ENCODE measurements around the gene ABCB10.
A peak's percentile ranks its signal among the peaks of the same experiment; 100 is the strongest.
"Not testable (repeated sequence)": the region's sequence is repeated elsewhere in the genome, so short reads cannot be mapped to it uniquely, and the experiment has no call there.

ABCB10 gene

DNA sequence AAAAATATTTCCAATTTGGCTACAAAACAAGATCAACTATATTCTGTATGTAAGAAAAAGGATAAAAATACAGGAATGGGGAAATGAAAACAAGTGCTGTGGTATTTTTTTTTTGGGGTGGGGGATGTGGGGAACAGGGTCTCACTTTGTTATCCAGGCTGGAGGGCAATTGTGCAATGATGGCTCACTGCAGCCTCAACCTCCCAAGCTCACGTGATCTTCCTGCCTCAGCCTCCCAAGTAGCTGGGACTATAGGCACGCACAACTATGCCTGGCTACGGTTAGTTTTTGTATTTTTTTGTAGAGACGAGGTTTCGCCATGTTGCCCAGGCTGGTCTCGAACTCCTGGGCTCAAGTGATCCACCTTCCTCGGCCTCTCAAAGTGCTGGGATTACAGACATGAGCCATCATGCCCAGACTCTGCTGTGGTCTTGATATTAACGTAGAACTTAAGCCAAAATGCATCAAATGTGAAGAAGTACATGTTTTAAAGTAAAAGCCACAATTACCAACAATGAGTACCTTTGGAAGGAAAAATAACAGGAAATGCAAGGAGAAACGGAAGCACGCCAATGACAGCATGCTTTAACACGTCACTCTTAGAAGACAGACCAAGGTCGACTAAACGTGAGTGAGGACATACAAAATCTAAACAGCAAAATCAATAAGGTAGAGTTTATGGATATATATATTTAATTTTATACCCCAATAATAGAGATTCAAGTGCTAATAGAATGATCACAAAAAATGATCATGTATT, 8.8 kb upstream of the ABCB10 start:
- no peak overlapping the region for H3K27ac ChIP-seq
- TF ChIP-seq ZFX (IDR thresholded peaks at IDR 0.05) = no peak
- TF ChIP-seq, protein P1, sequence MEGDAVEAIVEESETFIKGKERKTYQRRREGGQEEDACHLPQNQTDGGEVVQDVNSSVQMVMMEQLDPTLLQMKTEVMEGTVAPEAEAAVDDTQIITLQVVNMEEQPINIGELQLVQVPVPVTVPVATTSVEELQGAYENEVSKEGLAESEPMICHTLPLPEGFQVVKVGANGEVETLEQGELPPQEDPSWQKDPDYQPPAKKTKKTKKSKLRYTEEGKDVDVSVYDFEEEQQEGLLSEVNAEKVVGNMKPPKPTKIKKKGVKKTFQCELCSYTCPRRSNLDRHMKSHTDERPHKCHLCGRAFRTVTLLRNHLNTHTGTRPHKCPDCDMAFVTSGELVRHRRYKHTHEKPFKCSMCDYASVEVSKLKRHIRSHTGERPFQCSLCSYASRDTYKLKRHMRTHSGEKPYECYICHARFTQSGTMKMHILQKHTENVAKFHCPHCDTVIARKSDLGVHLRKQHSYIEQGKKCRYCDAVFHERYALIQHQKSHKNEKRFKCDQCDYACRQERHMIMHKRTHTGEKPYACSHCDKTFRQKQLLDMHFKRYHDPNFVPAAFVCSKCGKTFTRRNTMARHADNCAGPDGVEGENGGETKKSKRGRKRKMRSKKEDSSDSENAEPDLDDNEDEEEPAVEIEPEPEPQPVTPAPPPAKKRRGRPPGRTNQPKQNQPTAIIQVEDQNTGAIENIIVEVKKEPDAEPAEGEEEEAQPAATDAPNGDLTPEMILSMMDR (conservative IDR thresholded peaks at IDR 0.05) = no peak

DNA sequence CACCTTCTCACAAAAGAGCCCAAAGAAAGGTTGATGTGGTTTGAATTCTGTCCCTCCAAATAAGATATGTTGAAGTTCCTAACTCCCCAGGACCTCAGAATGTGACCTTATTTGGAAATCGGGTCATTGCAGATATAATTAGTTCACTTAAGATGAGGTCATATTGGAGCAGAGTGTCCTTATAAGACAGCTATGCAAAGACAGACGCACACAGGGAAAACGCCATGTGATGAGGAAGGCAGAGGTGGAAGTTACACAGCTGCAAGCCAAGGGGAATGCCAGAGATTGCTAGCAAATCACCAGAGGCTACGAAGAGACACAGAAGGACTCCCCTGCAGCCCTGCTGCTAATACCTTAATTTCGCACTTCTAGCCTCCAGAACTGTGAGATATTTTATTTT, 5.2 kb upstream of the ABCB10 start:
- no peak overlapping the region for H3K27ac ChIP-seq
- TF ChIP-seq, protein P1 (conservative IDR thresholded peaks at IDR 0.05) = no peak
- TF ChIP-seq ZFX (IDR thresholded peaks at IDR 0.05) = no peak

DNA sequence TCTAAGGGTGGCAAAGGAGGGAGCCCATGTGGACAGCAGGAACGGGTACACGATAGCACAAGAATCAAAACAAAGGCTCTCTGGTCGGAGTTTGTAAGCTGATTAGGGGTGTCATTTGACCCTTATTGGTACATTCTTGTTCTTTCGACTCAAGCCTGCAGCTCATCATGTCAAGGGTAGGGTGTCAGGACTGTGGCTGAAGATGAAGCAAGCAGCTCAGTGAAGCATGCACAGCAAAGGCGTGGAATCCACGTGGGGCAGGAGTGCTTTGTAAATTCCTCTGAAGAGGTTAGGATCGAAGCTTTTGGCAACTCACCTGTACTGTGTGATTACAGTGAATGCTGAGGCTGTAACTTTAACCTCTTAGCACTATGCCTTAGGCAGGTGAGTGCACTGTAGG, 4.7 kb upstream of the ABCB10 start:
- H3K27ac ChIP-seq = no peak overlapping the region
- TF ChIP-seq ZFX (IDR thresholded peaks at IDR 0.05) = no peak
- TF ChIP-seq, protein P1 (conservative IDR thresholded peaks at IDR 0.05) = no peak

DNA sequence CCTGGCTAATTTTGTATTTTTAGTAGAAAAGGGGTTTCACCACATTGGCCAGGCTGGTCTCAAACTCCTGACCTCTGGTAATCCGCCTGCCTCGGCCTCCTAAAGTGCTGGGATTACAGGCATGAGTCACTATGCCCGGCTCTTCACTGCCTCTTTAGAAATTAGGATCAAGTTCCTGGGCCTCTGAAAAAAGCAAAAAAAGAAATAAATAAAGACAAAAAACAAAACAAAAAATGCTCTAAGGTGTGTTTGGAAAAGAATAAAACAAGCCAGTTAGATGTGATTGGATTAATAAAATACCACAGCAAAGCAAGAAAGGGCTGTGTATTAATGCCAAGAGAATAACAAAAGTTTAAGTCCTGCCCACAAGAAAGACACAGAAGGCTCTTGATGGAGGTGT, 4.2 kb upstream of the ABCB10 start:
- H3K27ac ChIP-seq = no peak overlapping the region
- TF ChIP-seq, protein P1 (conservative IDR thresholded peaks at IDR 0.05) = no peak
- no peak for TF ChIP-seq ZFX (IDR thresholded peaks at IDR 0.05)

DNA sequence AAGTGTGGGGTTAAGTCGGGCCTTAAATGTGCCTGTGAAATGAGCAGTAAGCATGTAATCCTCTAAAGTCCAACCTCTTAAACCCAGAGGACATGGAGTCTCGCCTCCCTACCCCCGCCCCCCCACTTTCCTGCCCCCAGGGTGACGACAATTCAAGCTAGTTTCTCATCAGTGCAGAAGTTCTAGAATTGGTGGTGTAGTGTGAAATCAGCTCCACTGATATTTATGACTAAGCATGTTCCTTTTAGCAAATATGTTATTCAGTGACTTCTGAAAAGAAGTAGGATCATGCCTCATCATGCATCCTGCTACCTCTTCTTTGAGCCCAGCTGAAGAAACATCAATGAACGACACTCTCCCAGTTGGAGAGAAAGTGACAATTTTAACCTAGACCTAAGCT, 2.6 kb upstream of the ABCB10 start:
- no peak for TF ChIP-seq ZFX (IDR thresholded peaks at IDR 0.05)
- TF ChIP-seq, protein P1 (conservative IDR thresholded peaks at IDR 0.05) = no peak
- H3K27ac ChIP-seq = no peak overlapping the region

DNA sequence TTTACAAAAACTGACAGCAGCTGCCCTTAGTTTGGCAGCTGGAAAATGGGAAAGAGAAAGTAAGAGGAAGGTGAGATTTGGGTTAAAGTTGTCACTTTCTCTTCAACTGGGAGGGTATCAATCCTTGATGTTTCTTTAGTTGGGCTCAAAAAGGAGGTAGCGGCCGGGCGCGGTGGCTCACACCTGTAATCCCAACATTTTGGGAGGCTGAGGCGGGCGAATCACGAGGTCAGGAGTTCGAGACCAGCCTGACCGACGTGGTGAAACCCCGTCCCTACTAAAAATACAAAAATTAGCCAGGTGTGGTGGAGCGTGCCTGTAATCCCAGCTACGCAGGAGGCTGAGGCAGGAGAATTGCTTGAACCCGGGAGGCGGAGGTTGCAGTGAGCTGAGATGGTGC, 1.6 kb upstream of the ABCB10 start:
- not testable (repeated sequence) for H3K27ac ChIP-seq

DNA sequence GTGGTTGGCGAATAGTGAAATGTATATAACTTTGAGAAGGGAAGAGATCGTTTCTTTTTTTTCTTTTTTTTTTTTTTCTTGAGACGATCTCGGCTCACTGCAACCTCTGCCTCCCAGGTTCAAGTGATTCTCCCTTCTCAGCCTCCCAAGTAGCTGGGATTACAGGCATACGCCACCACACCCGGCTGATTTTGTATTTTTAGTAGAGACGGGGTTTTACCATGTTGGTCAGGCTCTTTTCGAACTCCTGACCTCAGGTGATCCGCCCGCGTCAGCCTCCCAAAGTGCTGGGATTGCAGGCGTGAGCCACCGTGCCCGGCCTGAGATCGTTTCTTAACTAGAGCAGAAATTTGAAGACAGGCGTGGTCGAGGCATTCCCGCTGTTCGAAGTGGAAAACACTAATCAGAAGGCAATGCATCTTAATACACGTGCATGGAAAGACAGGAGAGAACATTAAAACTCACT, 862 bp upstream of the ABCB10 start:
- H3K27ac ChIP-seq = peak overlapping the region; percentile 78

DNA sequence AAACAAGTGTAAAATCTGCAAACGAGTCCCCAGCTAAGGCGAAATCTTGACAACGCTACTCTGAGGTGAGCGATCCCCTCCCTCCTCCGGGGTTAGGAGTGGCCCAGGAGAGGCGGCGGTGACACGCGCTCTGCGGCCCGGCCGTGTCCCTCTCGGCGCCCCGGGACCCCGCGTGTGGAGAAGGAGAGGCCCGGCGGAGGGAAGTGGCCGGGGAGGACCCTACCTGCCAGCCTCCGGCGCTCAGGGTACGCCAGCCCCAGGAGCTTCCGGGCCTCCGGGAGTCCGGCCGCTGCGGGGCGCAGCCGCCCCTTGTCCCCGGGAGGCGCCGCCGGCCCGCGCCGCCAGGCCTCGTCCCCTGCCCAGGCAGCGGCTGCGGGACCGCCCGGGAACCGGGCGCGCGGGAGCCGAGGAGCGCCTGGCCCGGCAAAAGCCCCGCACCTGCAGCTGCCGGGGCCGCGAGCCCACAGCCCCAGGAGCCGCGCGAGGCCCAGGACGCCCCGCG, 543 bp downstream of the ABCB10 start:
- peak overlapping the region; percentile 78 for H3K27ac ChIP-seq
- peak; percentile 96; the same call in 1 of the 2 replicates for TF ChIP-seq ZFX (IDR thresholded peaks at IDR 0.05)
- TF ChIP-seq, protein P1 (conservative IDR thresholded peaks at IDR 0.05) = no peak
